Measurements from ENCODE around the gene FABP1. TPM values are rescaled to one million over a fixed set of nuclear protein-coding genes. Genes with fewer than 3 reads are reported as not detected.

FABP1 gene
- total and polyA plus RNA-seq, 7 donors = 0.52 to 4.5 (median 0.89) TPM; not detected in 2

GRCh38 chr2:88165332-88166003, 37.6 kb upstream of the FABP1 start:
- Histone ChIP-seq H3K4me3 (peak overlapping the region; percentile 8), H3K27me3 (ENCODE audit: insufficient read depth in 3 of 3, low read length in 2 of 3) (no peaks in the 10 kb centered on the region), H3K9me3 (no peaks in the 10 kb centered on the region), H3K27ac (peak overlapping the region; percentile 56), H3K36me3 (ENCODE audit: insufficient read depth in 1 of 2, low read depth in 1 of 2) (no peaks in the 10 kb centered on the region), H3K4me1 (peaks cover 20% of the 10 kb centered on the region)
- 0 to 44% (median 0%) methylated on average over 1 of the region's 1 CpG for WGBS, 3 donors
- peak; percentile 40 to 83 (median 73) for ATAC-seq
- TF ChIP-seq CTCF (IDR thresholded peaks at IDR 0.05) = no peak
- intact Hi-C loops (cut with DNase I) = no loop called here
- DNase-seq = no peak

GRCh38 chr2:88161446-88162244, 33.8 kb upstream of the FABP1 start:
- ATAC-seq = no peak
- no peak for TF ChIP-seq CTCF (IDR thresholded peaks at IDR 0.05)

GRCh38 chr2:88160517-88160916, 32.7 kb upstream of the FABP1 start:
- Histone ChIP-seq H3K4me3 (no peak overlapping the region), H3K4me1 (peaks cover 8% of the 10 kb centered on the region), H3K27ac (no peak overlapping the region), H3K9me3 (no peaks in the 10 kb centered on the region), H3K36me3 (ENCODE audit: insufficient read depth in 1 of 2, low read depth in 1 of 2) (no peaks in the 10 kb centered on the region), H3K27me3 (ENCODE audit: insufficient read depth in 3 of 3, low read length in 2 of 3) (no peaks in the 10 kb centered on the region)
- intact Hi-C loops (cut with DNase I) = loop anchor here (1.0 to 5.0 kb wide), 3 partner anchors 53 to 102 kb away; no protein-coding TSS in a partner anchor
- DNase-seq = no peak
- ATAC-seq = peak in 1 of 4 donors; percentile 6
- 49 to 69% (median 57%) methylated on average over 7 of the region's 7 CpGs for WGBS, 3 donors
- TF ChIP-seq CTCF (IDR thresholded peaks at IDR 0.05) = no peak

More at GRCh38 chr2:88161446-88162244, 33.8 kb upstream of the FABP1 start:
- Histone ChIP-seq H3K27ac (no peak overlapping the region), H3K36me3 (ENCODE audit: insufficient read depth in 1 of 2, low read depth in 1 of 2) (no peaks in the 10 kb centered on the region), H3K4me1 (peaks cover 19% of the 10 kb centered on the region), H3K4me3 (no peak overlapping the region), H3K9me3 (no peaks in the 10 kb centered on the region), H3K27me3 (ENCODE audit: insufficient read depth in 3 of 3, low read length in 2 of 3) (no peaks in the 10 kb centered on the region)
- 82 to 87% (median 86%) methylated on average over 11 of the region's 11 CpGs for WGBS, 3 donors
- DNase-seq = no peak
- intact Hi-C loops (cut with DNase I) = loop anchor here in 1 of 2 donors (2.0 to 5.0 kb wide), 2 partner anchors 54 to 103 kb away; no protein-coding TSS in a partner anchor

GRCh38 chr2:88159955-88160415, 32.1 kb upstream of the FABP1 start:
- peak; percentile 89 for TF ChIP-seq CTCF (IDR thresholded peaks at IDR 0.05)
- intact Hi-C loops (cut with DNase I) = loop anchor here (1.0 to 5.0 kb wide), 3 partner anchors 53 to 101 kb away; no protein-coding TSS in a partner anchor
- no peak overlapping the region for H3K27ac ChIP-seq
- no peaks in the 10 kb centered on the region for H3K9me3 ChIP-seq
- peaks cover 3% of the 10 kb centered on the region for H3K4me1 ChIP-seq
- peak; percentile 79 to 92 (median 88) for ATAC-seq
- no peaks in the 10 kb centered on the region for H3K36me3 ChIP-seq (ENCODE audit: insufficient read depth in 1 of 2, low read depth in 1 of 2)
- WGBS, 3 donors = 21 to 30% (median 22%) methylated on average over 5 of the region's 5 CpGs
- DNase-seq = no peak
- H3K27me3 ChIP-seq (ENCODE audit: insufficient read depth in 3 of 3, low read length in 2 of 3) = no peaks in the 10 kb centered on the region
- H3K4me3 ChIP-seq = no peak overlapping the region
